HG02623 (cell line): ENCODE measurements around the gene NTM.

Experiments
- ATAC-seq: cut with Tn5 transposase; IDR thresholded peaks from one replicate; pipeline ENCODE4 v1.9.1; 2021; ENCODE audit warnings: moderate library complexity; ENCODE audit not compliant: unreplicated experiment

The NTM gene

GRCh38 chr11:132123449-132123848 is 753.0 kb downstream of the NTM start:
- ATAC-seq: no peak

- no peak for ATAC-seq
These were observed 753.7 kb downstream of the NTM start for GRCh38 chr11:132123854-132124835.

GRCh38 chr11:132125988-132126871 is 755.8 kb downstream of the NTM start:
- no peak for ATAC-seq

- ATAC-seq: no peak
These were observed 756.8 kb downstream of the NTM start for GRCh38 chr11:132126973-132127899.

- no peak for ATAC-seq
These were observed 757.5 kb downstream of the NTM start for GRCh38 chr11:132127900-132128288.

GRCh38 chr11:132131047-132131446 is 760.6 kb downstream of the NTM start:
- ATAC-seq: no peak

GRCh38 chr11:132131961-132132360 is 761.5 kb downstream of the NTM start:
- ATAC-seq: no peak

- no peak for ATAC-seq
These were observed 763.9 kb downstream of the NTM start for GRCh38 chr11:132134322-132134721.

GRCh38 chr11:132137289-132137980 is 767.0 kb downstream of the NTM start:
- no peak for ATAC-seq

GRCh38 chr11:132137981-132138313 is 767.5 kb downstream of the NTM start:
- ATAC-seq: no peak

- ATAC-seq: no peak
These were observed 768.8 kb downstream of the NTM start for GRCh38 chr11:132139181-132139580.

GRCh38 chr11:132140056-132140455 is 769.6 kb downstream of the NTM start:
- no peak for ATAC-seq

GRCh38 chr11:132142121-132142520 is 771.7 kb downstream of the NTM start:
- no peak for ATAC-seq

GRCh38 chr11:132142554-132142953 is 772.1 kb downstream of the NTM start:
- no peak for ATAC-seq

- ATAC-seq: no peak
These were observed 777.0 kb downstream of the NTM start for GRCh38 chr11:132147464-132147863.

- ATAC-seq: no peak
These were observed 784.4 kb downstream of the NTM start for GRCh38 chr11:132154781-132155180.

- no peak for ATAC-seq
These were observed 787.7 kb downstream of the NTM start for GRCh38 chr11:132158091-132158490.

- ATAC-seq: no peak
These were observed 788.3 kb downstream of the NTM start for GRCh38 chr11:132158696-132159095.

- ATAC-seq: no peak
These were observed 791.1 kb downstream of the NTM start for GRCh38 chr11:132161403-132162078.
